ENCODE measurements around the gene TIGD1.
A peak's percentile ranks its signal among the peaks of the same experiment; 100 is the strongest.

The TIGD1 gene

DNA sequence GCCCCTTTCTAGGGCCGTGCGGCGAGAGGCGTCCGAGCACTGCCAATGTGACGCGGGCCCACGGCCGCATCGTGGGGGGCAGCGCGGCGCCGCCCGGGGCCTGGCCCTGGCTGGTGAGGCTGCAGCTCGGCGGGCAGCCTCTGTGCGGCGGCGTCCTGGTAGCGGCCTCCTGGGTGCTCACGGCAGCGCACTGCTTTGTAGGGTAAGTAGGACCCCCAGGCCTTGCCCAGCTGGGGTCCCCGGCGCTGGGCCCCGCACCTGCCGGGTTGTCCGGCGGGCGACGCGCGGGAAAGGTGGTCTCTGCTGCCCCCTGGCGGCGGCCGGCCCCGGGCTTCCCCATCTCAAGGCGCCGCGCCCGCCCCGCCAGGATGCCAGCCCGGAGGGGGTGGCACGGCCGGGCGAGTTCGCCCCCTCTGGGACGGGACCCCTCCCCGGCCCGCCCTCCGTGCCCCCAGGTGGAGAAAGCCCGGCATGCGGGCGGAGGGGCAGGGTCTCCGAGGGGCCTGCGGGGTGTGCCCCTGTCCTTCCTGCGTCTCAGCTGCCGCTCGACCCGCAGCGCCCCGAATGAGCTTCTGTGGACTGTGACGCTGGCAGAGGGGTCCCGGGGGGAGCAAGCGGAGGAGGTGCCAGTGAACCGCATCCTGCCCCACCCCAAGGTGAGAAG lies 28.3 kb downstream of the TIGD1 start:
- peak; percentile 57 to 60 for DNase-seq

DNA sequence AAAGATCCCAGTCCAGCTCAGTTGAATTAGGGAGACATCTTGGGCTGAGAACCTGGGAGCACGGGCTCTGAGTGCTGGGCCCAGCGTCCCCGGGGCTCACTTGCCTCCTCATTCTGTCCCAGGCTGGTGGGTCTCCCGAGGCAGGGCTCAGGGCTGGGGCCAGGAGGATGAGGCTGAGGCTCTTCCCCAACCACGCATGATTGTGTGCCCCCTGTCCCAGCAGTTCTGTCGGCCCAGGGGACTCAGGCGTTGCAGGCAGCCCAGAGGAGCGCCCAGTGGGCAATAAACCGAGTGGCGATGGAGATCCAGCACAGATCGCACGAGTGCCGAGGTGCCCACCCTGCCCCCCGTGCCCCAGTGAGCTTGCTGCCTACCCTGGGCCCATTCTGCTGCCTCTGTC lies 29.3 kb downstream of the TIGD1 start:
- no peak for DNase-seq

- no peak for DNase-seq
Observed at GRCh38 chr2:232520489-232520888, 29.9 kb downstream of the TIGD1 start.

DNA sequence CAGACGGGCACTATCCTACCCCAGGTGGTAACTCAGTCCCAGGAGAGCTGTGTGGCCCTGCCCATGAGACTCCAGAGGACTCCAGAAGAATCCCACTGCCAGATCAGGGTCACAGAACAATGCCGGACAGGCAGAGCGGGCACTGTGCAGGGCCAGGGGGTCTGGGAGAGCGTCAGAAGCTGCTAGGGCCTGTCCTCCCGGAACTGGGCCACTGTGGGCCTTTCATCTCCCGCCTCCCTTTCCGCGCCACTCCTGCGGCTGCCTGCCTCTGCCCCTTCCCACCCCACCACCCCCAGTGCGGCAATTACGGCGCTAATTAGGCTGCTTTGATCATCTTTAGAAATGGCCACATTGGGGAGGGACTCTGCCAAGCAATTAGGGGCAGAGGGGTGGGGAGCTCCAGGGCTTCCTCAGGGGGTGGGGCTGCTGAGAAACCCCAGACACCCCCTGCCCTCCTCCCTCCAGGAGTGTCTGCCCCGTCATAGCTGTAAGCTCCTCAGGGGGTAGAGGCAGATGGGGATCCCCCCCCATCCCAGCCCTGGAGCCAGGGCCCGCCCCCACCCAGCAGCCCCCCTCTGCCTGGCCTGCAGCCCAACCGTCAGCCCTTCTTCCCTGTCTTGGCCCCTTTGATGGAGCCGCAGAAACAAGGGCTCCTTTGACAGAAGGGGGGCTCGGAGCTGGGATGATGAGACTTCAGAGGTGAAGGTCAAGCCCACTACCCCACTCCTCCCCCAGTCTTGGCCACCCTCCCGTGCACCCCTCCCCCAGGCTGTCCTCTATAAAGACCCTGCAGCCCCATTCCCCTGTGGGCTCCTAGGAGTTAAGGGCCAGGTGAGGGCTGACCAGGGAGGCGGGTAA lies 30.5 kb downstream of the TIGD1 start, which contains the start of gene PRSS56:
PRSS56 (plus strand) TSS at position 808 of the 858 bp plus-strand sequence. CDS start 211 bp downstream, outside the sequence.
- DNase-seq, result no peak

DNA sequence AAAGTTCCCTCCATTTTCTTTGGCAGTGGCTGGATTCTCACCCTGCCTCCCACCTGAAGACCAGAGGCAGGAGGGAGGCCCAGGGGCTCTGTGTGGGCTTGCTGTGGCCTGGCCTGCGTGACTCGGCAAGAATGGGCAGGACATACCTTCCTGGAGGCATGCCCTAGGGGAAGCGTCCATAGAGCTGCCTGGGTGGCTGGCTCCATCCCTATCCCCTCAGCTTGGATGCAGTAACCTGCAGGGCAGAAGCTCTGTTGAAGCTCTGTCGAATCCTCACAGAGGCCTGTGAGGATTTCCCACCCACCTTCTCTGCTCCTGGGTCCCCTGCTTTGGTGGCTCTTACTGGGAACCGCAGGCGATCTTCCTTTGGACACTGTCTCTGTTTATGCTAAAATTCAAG lies 31.5 kb downstream of the TIGD1 start:
- no peak for DNase-seq

GRCh38 chr2:232516551-232516950 lies 33.8 kb downstream of the TIGD1 start:
- DNase-seq, result no peak

DNA sequence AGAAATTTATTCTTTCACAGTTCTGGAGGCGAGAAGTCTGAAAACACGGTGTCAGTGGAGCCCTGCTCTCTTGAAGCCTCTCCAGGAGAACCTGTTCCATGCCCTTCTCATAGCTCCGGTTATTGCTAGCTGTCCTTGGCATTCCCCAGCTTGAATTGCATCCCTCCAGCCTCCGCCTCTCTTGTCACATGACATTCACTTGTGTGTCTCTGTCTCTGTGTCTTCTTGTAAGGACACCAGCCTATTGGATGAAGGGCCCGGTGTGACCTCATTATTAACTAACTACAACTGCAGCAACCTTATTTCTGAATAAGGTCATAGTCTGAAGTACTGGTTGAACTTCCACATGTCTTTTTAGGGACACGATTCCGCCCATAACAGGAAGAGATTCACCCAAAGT lies 34.7 kb downstream of the TIGD1 start:
- DNase-seq, result no peak

- no peak for DNase-seq
Observed at GRCh38 chr2:232513353-232513752, 37.0 kb downstream of the TIGD1 start.

- no peak for DNase-seq
Observed at GRCh38 chr2:232512602-232513001, 37.8 kb downstream of the TIGD1 start.

DNA sequence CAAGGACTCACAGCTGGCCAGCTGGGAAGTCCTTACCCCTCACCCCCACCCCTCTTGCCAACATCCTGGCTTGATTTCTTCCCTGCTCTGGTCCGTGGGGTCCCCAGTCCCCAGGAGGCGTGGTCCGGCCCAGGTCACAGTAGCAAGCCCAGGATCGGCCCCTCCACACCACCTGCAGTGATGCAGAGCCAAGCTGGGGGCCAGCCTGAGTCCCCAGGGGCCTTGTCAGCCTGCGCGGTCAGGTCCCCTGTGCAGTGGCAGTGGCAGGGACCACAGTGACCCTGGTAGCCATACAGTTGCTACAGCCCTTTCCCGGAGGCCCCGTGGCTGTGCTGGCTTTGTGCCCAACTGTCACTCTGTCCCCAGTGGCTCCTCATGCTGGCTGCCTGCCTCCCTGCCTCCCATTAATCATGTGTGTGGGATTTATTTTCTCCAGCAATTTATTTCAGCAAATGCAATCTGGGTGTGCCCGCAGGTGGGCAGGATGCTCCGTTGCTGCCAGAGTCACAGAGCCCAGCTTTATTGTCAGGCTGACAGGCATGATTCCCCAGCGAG lies 38.9 kb downstream of the TIGD1 start:
- DNase-seq, result no peak

- DNase-seq, result no peak
Observed at GRCh38 chr2:232508251-232508650, 42.1 kb downstream of the TIGD1 start.

GRCh38 chr2:232506709-232507108 lies 43.6 kb downstream of the TIGD1 start:
- no peak for DNase-seq

GRCh38 chr2:232505856-232506255 lies 44.5 kb downstream of the TIGD1 start:
- no peak for DNase-seq

DNA sequence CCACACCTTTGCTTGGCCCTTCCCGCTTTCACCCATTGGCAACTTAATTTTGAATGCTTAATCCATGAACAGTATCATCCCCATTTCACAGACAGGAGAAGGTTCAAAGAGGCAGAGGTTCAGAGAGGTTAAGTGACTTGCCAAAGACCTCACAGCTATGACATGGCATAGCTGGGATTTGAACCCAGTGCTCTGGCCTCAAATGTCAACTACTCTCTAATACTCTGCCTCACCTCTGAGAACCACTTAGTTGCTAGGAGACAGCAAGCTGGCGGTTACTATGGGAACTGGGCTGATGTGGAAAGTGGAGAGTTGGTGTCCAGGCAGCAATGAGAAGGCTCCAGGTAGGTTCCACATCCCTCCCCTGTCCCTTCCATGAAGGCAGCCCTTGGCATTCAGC lies 45.9 kb downstream of the TIGD1 start:
- DNase-seq, result no peak

DNA sequence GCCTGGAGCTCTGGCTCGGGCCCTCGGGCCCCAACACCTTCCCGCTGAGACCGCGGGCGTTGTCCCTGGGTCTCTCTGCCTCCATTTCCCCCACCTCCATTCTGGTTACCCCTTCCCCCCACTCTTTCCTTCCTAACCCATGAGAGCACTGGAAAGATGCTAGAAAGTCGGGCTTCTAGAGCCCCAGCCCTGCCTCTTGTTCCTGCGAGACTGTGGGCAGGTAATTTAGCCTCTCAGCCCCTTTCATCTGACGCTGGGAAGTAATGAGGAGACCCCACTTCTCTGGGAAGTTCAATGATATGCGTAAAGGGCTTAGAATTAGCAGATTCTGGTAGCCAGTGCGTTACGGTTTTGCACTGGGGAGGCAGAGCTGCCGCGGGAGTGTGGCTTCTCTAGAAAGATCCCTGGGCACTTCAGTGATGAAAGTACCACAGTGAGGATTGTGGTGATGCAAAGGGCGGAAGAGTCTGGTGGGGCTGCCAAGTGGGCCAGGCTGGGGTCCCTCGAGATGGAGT lies 46.5 kb downstream of the TIGD1 start:
- no peak for DNase-seq

- peak; percentile 28 to 33 for DNase-seq
Observed at GRCh38 chr2:232502911-232503808, 47.2 kb downstream of the TIGD1 start.

GRCh38 chr2:232502511-232502910 lies 47.8 kb downstream of the TIGD1 start:
- peak in 1 of 2 experiments; percentile 16 for DNase-seq

DNA sequence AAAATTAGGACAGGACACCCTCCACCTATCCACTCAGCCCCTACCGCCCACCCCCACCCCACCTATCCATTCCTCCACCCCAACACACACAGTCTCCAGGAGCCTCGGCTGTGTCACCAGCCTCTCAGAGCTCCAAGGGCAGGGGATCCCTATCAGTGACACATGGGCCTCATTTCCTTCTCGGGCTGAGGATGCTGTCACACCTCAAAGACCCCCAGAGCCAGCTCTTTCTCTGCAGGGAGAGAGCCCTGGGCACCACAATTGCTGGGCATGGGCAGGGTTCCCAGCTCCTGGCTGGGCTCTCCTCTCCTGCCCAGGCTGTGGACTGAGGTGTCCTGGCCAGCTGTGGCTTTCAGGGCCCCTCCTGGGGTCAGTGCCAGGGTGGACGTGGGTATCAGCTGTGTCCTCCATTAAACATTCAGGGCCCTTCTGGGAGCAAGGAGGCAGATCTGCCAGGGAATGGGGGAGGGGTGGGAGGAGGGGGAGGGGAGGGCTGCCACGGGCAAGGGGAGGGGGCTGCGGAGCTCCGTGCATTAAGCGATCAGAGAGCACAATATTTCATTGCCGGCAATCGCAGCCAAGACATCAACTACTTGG lies 48.5 kb downstream of the TIGD1 start:
- no peak for DNase-seq

GRCh38 chr2:232501331-232501771 lies 49.0 kb downstream of the TIGD1 start:
- DNase-seq, result no peak

GRCh38 chr2:232498452-232498851 lies 51.9 kb downstream of the TIGD1 start:
- no peak for DNase-seq
